HG02798 (cell line): ENCODE results near the gene MCM3AP.
"Not testable (repeated sequence)": the region's sequence is repeated elsewhere in the genome, so short reads cannot be mapped to it uniquely, and the experiment has no call there.

Experiments used
- ATAC-seq: cut with Tn5 transposase; IDR thresholded peaks from one replicate; pipeline ENCODE4 v1.9.1; 2021; ENCODE audit warnings: mild to moderate bottlenecking; ENCODE audit not compliant: unreplicated experiment, poor library complexity

The MCM3AP gene

DNA sequence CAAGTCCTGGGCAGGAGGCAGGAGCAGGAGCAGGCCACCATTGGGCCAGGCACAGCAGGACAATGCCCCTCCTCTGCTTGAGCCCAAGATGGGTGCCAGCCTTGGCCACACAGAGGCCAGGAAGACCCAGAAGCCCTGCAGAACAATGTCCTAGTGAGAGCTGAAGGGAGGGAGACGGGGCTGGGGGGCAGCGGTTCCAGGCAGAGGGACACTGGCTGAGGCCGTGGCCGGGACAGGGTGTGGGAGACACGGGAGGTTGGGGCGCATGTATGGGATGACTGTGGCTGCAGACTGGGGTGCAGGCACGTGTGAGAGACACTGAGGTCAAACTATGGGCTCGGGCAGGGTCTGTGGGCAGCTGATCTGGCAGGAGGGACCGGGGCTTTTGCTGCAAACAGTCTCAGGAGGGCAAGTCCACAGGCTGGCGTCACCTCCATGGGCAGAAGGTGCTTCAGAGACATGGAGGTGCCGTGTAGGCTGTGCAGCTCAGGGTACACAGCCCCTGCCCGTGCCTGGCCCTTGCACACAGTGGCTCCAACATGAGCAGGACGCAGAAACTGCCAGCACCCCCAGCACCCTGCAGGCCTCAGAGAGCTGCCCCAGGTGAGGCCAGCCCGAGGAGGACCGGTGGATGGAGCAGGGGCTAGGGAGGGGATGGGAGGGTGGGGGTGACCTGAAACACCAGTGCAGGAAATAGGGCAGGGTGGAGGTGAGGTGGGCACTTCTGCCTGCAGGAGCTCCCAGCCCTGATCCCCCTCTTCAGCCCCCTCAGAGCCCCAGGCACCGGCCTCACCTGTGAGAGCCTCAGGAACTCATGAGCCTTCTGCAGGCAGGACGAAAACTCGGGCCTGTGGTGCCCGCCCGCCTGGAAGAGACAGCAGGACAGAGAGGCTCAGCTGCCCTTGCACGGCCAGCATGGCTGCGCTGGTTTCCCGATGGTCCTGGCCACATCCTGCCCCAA, 76.4 kb downstream of the MCM3AP start:
- ATAC-seq: no peak

DNA sequence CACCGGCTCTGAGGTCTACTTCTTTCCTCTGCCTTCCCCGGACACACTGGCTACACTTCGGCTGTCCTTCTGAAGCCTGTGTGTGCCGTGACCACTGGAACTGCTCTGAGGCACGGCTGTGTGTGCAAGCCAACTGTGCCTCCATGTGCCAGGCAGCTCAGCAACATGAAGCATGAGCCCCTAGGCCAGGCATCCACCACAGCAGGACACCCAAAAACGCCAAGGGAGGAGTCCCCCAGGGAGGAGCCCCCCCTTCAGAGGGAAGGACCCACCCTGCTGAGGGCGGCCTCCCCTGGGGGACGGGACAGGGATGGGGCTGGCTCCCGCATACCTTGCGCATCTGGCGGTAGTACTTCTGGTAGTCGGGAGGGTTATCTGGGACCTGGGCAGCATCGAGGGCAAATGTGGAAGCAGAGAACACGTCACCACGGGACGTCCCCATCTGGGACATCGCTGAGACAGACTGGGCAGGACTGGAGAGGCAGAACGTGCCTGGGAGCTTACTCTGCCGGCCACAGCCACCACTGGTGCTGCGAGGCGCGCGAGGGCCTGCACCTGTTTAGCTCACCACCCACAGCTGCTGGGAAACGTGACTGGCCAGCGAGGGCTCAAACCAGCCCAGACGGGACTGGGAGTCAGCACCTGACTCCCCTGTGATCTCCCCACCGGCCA, 77.4 kb downstream of the MCM3AP start:
- ATAC-seq: no peak

DNA sequence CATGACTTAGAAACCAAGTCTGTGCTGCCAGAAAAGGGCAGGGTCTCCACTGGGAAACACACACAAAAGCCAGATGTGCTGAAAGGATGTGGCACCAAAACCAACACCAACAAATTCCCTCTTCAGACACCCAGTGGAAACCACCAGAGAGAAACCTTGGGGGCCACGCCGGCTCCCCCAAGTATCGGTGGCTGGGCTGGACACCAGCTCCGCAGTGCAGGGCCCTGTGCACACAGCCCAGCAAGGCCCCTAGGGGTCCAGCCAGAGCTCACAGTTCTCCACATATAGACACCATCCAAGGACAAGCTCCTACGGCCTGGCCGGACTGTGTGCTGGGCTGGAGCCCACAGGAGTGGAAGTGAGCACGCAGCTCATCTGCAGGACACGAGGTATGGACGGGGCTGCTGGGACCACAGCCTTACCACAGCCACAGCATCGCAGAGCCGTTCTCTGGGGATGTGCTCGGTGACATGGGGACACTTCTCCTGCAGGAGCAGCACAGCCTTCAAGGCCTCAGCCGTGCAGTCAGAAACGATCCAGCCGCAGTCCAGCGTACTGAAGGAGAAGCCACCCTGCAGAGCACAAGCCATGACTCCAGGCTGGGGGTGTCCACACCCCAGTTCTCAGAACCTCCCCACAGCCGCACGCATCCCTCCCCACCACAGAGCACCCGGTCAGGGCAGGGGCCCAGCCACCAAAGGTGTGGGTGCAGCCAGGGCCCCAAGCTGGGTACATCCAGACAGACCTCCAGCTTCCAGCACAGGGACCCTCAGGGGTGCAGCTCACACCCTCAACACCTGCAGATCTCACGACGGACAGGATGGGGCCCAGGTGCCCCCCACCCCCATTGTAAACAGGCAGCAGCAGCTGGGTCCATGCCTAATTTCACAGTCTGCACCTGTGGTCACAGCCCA, 78.1 kb downstream of the MCM3AP start:
- no peak for ATAC-seq

- no peak for ATAC-seq
Measured at GRCh38 chr21:46206163-46207005, 79.0 kb downstream of the MCM3AP start.

DNA sequence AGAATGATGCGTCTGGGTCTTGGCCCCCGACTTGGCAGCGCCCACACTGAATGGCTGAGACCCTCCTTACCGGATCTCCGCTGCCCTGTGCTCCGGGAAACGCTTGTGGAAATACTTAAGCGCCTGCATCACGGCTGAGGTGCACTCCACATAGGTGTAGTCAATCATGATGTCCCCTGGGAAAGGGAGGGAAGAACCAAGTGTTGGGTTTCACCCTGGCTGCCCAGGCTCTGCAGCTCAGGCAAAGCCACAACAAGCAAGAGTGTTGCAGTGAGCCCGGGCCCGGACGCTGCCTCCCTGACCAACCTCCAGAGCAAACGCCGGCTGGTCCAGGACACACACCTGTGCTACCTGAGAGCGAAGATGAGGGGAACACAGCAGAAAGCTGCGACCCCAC, 79.6 kb downstream of the MCM3AP start:
- ATAC-seq: no peak

DNA sequence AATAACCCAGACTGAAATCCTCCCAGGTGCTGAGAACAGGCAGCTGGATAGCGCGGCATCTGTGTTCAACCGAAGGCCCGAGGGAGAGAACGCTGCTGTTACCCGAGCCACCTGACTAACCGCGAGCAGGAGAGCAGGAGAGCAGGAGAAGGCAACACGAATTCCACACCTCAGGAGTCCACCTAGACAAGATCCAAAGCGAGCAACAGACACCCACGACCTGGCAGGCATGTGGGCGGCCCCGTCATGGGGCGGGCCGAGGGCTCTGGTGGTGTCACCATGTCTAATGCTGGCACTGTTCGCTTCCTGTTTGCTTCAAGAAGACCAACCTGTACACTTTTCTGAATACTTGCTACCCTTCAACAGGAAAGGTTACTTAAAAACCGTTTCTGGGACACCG, 80.2 kb downstream of the MCM3AP start:
- no peak for ATAC-seq

DNA sequence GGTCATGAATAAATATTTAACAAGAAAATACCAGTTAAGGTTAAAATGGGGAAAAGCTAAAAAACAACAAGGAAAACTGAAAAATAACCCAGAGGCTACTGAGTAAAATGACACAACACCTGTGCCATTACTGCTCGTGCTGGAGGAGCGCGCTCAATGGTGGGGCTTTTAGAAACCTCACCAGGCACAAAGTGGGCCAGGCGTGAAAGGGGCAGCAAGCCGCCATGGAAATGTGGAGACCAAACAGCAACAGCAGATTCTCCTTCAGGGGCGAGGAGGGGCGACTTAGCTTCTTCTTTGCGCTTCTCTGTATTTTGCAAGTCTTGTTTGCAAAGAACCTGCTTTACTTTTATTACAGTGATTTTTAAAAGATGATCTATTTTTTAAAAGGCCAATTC, 82.2 kb downstream of the MCM3AP start:
- no peak for ATAC-seq

- ATAC-seq: no peak
Measured at GRCh38 chr21:46202592-46203202, 82.7 kb downstream of the MCM3AP start.

DNA sequence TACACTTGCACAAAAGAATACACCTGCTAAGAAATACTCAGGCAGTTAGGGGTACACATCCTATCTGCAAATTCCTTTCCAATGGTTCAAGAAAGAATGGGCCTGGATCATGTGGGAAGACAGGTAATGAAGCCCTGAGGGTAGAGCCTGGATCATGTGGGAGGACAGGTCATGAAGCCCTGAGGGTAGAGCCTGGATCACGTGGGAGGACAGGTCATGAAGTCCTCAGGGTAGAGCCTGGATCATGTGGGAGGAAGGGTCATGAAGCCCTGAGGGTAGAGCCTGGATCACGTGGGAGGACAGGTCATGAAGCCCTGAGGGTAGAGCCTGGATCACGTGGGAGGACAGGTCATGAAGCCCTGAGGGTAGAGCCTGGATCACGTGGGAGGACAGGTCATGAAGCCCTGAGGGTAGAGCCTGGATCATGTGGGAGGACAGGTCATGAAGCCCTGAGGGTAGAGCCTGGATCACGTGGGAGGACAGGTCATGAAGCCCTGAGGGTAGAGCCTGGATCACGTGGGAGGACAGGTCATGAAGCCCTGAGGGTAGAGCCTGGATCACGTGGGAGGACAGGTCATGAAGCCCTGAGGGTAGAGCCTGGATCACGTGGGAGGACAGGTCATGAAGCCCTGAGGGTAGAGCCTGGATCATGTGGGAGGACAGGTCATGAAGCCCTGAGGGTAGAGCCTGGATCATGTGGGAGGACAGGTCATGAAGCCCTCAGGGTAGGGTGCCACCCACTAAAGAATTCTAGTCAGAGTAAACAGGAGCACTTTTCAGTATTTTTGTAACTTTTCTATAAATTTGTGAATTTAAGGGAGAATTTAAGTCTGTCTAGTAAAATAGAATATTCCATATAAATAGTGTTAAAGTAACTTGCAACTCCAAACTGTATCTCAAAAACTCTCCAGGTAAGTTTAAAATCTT, 84.3 kb downstream of the MCM3AP start:
- not testable (repeated sequence) for ATAC-seq

DNA sequence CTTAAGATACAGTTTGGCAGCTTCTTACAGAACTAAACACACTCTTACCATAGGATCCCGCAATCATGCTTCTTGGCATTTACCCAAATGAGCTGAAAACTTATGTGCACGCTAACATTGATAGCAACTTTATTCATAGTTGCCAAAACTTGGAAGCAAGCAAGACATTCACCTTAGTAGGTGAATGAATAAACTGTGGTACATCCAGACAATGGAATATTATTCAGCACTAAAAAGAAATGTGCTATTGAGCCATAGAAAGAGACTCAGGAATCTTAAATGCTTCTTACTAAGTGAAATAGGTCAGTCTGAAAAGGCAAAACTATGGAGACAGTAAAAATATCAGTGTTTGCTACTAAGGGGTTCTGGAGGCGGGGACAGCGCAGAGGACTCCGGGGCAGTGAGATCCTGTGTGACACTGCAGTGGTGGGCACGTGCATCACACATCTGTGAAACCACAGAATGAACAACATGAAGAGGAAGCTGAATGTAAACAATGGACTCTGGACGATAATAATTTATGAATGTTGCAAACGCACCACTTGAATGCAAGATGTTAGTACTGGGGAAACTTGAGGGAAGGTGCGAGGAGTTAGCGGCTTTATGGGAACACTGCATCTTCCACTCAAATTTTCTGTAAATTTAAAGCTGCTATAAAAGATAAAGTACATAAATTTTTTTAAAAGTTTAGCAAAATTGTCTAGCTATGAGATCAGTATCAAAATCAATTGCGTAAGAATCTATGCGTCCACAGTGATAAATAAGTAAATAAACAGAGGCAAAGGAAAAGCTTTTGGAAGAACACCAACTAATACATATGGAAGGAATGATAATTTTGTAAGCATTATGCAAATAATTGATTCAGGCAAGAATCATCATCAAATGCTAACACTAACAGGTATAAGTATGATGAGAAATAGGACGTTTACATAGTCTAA, 85.7 kb downstream of the MCM3AP start:
- ATAC-seq: no peak

DNA sequence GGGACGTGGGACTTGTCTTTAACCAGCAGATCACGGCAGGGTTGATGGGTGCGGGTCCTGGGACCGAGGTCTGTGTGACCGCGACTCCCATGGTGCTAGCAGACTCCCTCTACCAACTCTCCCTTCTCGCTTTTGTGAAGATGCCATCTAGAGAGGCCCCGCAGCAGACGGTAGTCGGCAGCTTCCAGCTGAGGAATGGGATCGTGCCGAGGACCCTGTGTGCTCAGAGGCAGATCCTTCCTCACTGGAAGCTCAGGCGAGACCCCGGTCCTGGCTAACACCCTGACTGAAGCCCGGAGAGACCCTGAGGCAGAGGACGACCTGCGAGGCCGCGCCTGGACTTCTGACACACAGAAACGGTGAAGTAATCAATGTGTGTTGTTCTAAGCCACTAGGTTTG, 88.7 kb downstream of the MCM3AP start:
- ATAC-seq: no peak

DNA sequence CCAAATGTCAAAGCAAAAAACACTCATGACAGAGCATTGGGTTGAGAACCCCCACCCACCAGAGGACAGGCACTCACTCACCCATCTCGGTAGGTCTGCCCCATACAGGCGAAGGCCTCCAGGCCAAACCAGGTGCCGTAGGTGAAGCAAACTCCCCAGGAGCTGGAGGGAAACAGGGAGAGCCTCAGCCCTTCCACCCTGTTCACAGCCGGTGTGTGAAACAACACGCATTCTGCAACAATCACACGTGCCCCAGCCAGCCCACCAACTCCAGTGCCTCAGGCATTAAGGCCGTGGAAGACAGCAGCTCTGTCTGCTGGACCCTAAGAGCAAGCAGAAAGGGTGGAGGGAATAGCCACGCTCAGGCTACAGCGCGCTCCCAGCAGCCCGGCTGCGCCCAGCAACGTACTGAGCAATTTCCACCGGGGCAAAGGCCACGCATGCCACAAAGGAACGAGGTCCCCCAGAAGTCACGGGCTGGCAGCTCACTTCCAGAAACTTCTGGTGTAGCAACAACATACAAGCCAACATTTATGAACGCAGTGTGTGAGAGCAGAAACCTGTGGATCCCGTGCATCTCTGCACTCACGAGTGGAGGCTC, 89.7 kb downstream of the MCM3AP start:
- no peak for ATAC-seq

GRCh38 chr21:46194374-46195334, 90.8 kb downstream of the MCM3AP start:
- ATAC-seq: no peak

DNA sequence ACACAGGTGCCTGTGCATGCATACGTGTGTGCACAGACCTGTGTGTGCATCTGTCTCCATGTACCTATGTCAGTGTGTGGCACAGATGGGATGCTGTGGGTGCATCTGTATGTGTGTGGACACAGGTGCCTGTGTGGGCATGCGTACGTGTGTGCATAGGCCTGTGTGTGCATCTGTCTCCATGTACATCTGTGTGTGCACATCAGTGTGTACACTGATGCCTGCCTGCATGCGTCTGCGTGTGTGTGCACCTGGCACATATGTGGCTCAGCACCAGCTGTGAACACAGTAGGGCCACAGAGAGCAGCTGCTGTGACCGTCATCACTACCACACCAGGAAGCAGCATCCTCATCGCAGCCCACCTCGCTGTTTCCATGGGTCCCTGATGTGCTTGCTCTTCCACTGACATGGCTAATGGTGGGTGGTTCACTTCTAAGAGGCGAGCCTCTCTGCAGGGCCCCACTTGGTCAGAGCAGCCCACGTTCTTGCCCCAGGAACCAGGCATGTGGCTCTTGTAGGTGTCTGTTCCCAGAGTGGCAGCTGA, 91.5 kb downstream of the MCM3AP start:
- no peak for ATAC-seq
